MM.1S (cell line): Measurements from ENCODE around the gene C1QTNF5.

Source experiments
- DNase-seq: peaks from one replicate; pipeline ENCODE4 v3.0.0-alpha.2; 2015
- H2AFZ ChIP-seq: fragments of 300-600 bp; sonication (generic); 2 replicates; pipeline ENCODE4 v1.6.0; 2016; ENCODE audit warnings: antibody characterized with exemption, low read length
- H3F3A ChIP-seq: fragments of 300-600 bp; sonication (generic); 2 replicates; pipeline ENCODE4 v1.6.1; 2016; ENCODE audit warnings: mild to moderate bottlenecking, antibody characterized with exemption, low read length, moderate library complexity, mixed read lengths; ENCODE audit not compliant: insufficient read depth
- H3K27ac ChIP-seq: fragments of 300-600 bp; sonication (generic); 2 replicates; pipeline ENCODE4 v1.5.1; 2016; ENCODE audit warnings: mild to moderate bottlenecking, low read length
- H3K27me3 ChIP-seq: fragments of 300-600 bp; sonication (generic); replicated peaks from 2 replicates; pipeline ENCODE4 v1.6.0; 2016; ENCODE audit warnings: low read length; ENCODE audit not compliant: insufficient read depth
- H3K36me3 ChIP-seq: fragments of 300-600 bp; sonication (generic); replicated peaks from 2 replicates; pipeline ENCODE4 v1.6.1; 2016; ENCODE audit warnings: mild to moderate bottlenecking, low read length, mixed read lengths; ENCODE audit not compliant: insufficient read depth
- H3K4me1 ChIP-seq: fragments of 300-600 bp; sonication (generic); 2 replicates; pipeline ENCODE4 v1.6.1; 2016; ENCODE audit warnings: low read length, mixed read lengths
- H3K4me2 ChIP-seq: fragments of 300-600 bp; sonication (generic); 2 replicates; pipeline ENCODE4 v1.6.0; 2016; ENCODE audit warnings: low read depth, low read length
- H3K4me3 ChIP-seq: fragments of 300-600 bp; sonication (generic); 2 replicates; pipeline ENCODE4 v1.5.1; 2016; ENCODE audit warnings: low read length, mixed read lengths
- H3K79me2 ChIP-seq: fragments of 300-600 bp; sonication (generic); 2 replicates; pipeline ENCODE4 v1.6.1; 2016; ENCODE audit warnings: mixed run types, low read length, mixed read lengths
- H3K9ac ChIP-seq: fragments of 300-600 bp; sonication (generic); 2 replicates; pipeline ENCODE4 v1.6.1; 2016; ENCODE audit warnings: low read length, mixed read lengths
- H3K9me2 ChIP-seq: fragments of 300-600 bp; sonication (generic); replicated peaks from 2 replicates; pipeline ENCODE4 v1.6.1; 2016; ENCODE audit warnings: mild to moderate bottlenecking, low read length, mixed read lengths; ENCODE audit not compliant: insufficient read depth
- H3K9me3 ChIP-seq: fragments of 300-600 bp; sonication (generic); replicated peaks from 2 replicates; pipeline ENCODE4 v1.6.1; 2016; ENCODE audit warnings: mild to moderate bottlenecking, low read length, mixed read lengths; ENCODE audit not compliant: insufficient read depth
- H4K20me1 ChIP-seq: fragments of 300-600 bp; sonication (generic); 2 replicates; pipeline ENCODE4 v1.6.1; 2016; ENCODE audit warnings: mild to moderate bottlenecking, low read length, moderate library complexity, mixed read lengths; ENCODE audit not compliant: insufficient read depth
- CTCF ChIP-seq: fragments of 300-600 bp; sonication (generic); IDR thresholded peaks from 2 replicates; pipeline ENCODE4 v1.5.1; 2016; ENCODE audit warnings: antibody characterized with exemption, low read length, mixed read lengths
- EZH2 ChIP-seq: fragments of 300-600 bp; sonication (generic); optimal IDR thresholded peaks from 2 replicates; pipeline ENCODE3; 2017; ENCODE audit warnings: low read depth, mild to moderate bottlenecking, antibody characterized with exemption, low read length, mixed read lengths
- EZH2phosphoT487 ChIP-seq: fragments of 300-600 bp; sonication (generic); IDR thresholded peaks from 2 replicates; pipeline ENCODE4 v1.6.1; 2018; ENCODE audit warnings: antibody characterized with exemption, low read length

The C1QTNF5 gene

GRCh38 chr11:119297938-119298337, 42.7 kb downstream of the C1QTNF5 start:
- Histone ChIP-seq H3K9ac (no peak overlapping the region), H3K36me3 (no peaks in the 10 kb centered on the region)

GRCh38 chr11:119295178-119295577, 45.5 kb downstream of the C1QTNF5 start:
- H3K9ac ChIP-seq, result no peak overlapping the region
- H3K79me2 ChIP-seq, result no peaks in the 10 kb centered on the region
- no peak overlapping the region for H3K4me2 ChIP-seq
- H3K4me3 ChIP-seq, result no peak overlapping the region
- H3K9me3 ChIP-seq, result no peaks in the 10 kb centered on the region
- DNase-seq, result no peak
- H2AFZ ChIP-seq, result no peak overlapping the region
- TF ChIP-seq EZH2 (no peak), CTCF (peak; percentile 10; the same call in 1 of the 2 replicates), EZH2phosphoT487 (no peak)
- H3K27ac ChIP-seq, result no peak overlapping the region
- H3K9me2 ChIP-seq, result no peaks in the 10 kb centered on the region
- H3K27me3 ChIP-seq, result no peaks in the 10 kb centered on the region
- H3K4me1 ChIP-seq, result no peaks in the 10 kb centered on the region
- H4K20me1 ChIP-seq, result no peaks in the 10 kb centered on the region
- no peaks in the 10 kb centered on the region for H3F3A ChIP-seq
- no peaks in the 10 kb centered on the region for H3K36me3 ChIP-seq

More at GRCh38 chr11:119297938-119298337, 42.7 kb downstream of the C1QTNF5 start:
- no peaks in the 10 kb centered on the region for H4K20me1 ChIP-seq
- H3K4me1 ChIP-seq, result no peaks in the 10 kb centered on the region
- H3K27me3 ChIP-seq, result no peaks in the 10 kb centered on the region
- no peak overlapping the region for H3K4me3 ChIP-seq
- no peaks in the 10 kb centered on the region for H3K79me2 ChIP-seq
- no peaks in the 10 kb centered on the region for H3K9me2 ChIP-seq
- TF ChIP-seq CTCF, result no peak
- TF ChIP-seq EZH2, result no peak
- no peak for TF ChIP-seq EZH2phosphoT487
- no peak overlapping the region for H3K4me2 ChIP-seq
- no peak for DNase-seq
- H3K27ac ChIP-seq, result no peak overlapping the region
- no peaks in the 10 kb centered on the region for H3K9me3 ChIP-seq
- no peak overlapping the region for H2AFZ ChIP-seq
- no peaks in the 10 kb centered on the region for H3F3A ChIP-seq

GRCh38 chr11:119293461-119293860, 47.2 kb downstream of the C1QTNF5 start:
- no peaks in the 10 kb centered on the region for H4K20me1 ChIP-seq
- TF ChIP-seq EZH2phosphoT487 (no peak), CTCF (no peak), EZH2 (no peak)
- H2AFZ ChIP-seq, result no peak overlapping the region
- H3K9ac ChIP-seq, result no peak overlapping the region
- H3K9me3 ChIP-seq, result no peaks in the 10 kb centered on the region
- H3F3A ChIP-seq, result no peaks in the 10 kb centered on the region
- no peaks in the 10 kb centered on the region for H3K9me2 ChIP-seq
- H3K4me3 ChIP-seq, result no peak overlapping the region
- no peak overlapping the region for H3K27ac ChIP-seq
- no peaks in the 10 kb centered on the region for H3K4me1 ChIP-seq
- no peaks in the 10 kb centered on the region for H3K27me3 ChIP-seq
- no peaks in the 10 kb centered on the region for H3K36me3 ChIP-seq
- H3K79me2 ChIP-seq, result no peaks in the 10 kb centered on the region
- DNase-seq, result no peak
- no peak overlapping the region for H3K4me2 ChIP-seq
